GM18502 (cell line): ENCODE results near the gene SOX1.

ENCODE experiments used
- ATAC-seq: cut with Tn5 transposase; IDR thresholded peaks from one replicate; pipeline ENCODE4 v1.9.1; 2021; ENCODE audit warnings: mild to moderate bottlenecking; ENCODE audit not compliant: unreplicated experiment, poor library complexity

Gene SOX1

DNA sequence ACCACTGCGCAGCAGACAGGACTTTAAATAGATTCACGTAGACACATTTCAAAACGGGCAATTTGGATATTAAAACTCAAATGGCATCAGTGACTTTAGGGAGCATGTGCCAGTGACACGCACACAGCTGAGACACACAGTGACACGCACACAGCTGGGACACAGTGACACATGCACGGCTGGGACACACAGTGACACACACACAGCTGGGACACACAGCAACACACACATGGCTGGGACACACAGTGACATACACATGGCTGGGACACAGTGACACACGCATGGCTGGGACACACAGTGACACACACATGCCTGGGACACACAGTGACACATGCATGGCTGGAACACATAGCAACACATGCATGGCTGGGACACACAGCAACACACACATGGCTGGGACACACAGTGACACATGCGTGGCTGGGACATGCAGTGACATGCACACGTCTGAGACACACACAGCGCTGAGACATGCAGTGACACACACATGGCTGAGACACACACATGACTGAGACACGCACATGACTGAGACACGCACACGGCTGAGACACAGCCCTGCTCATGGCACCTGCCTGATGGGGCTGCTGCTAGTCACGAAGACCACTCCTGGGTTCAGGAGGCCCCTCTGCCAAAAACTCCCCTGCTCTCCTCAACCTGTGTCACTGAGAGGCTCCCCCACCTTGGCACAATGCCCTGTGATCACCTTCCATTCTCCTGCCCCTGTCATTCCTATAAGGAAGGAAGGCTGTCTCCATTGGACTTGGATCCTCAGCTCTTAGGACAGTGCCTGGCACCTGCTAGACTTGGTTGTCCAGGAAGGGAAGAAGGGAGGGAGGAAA is 52.5 kb downstream of the SOX1 start:
- no peak for ATAC-seq

- no peak for ATAC-seq
These were observed 53.1 kb downstream of the SOX1 start for GRCh38 chr13:112120031-112120373.
